H9 (cell line): Measurements from ENCODE around the gene OR2Z1. TPM values are rescaled to one million over a fixed set of nuclear protein-coding genes. Genes with fewer than 3 reads are reported as not detected.

Experiments
- DNase-seq: peaks from one replicate; pipeline ENCODE4 v3.0.0-alpha.2; 2017
- H2AFZ ChIP-seq: one replicate; pipeline ENCODE4 v1.6.1; 2013; ENCODE audit warnings: mild to moderate bottlenecking, low read length, control low read depth, moderate library complexity
- H2AK5ac ChIP-seq: 2 replicates; pipeline ENCODE4 v1.6.1; 2013; ENCODE audit warnings: low read length, control low read depth, mixed read lengths; ENCODE audit not compliant: insufficient read length
- H2BK120ac ChIP-seq: one replicate; pipeline ENCODE4 v1.6.1; 2013; ENCODE audit warnings: low read depth, mild to moderate bottlenecking, low read length, control low read depth, inconsistent platforms; ENCODE audit not compliant: poor library complexity, severe bottlenecking
- H2BK12ac ChIP-seq: 2 replicates; pipeline ENCODE4 v1.6.1; 2013; ENCODE audit warnings: low read length, control low read depth, mixed read lengths, low read depth; ENCODE audit not compliant: insufficient read length
- H2BK15ac ChIP-seq: 2 replicates; pipeline ENCODE4 v1.6.1; 2013; ENCODE audit warnings: low read depth, low read length, control low read depth
- H2BK20ac ChIP-seq: one replicate; pipeline ENCODE4 v1.6.1; 2013; ENCODE audit warnings: low read depth, mild to moderate bottlenecking, low read length, control low read depth, inconsistent platforms; ENCODE audit not compliant: poor library complexity, severe bottlenecking
- H2BK5ac ChIP-seq: 2 replicates; pipeline ENCODE4 v1.6.1; 2013; ENCODE audit warnings: low read length, control low read depth, mixed read lengths; ENCODE audit not compliant: insufficient read length
- H3K14ac ChIP-seq: 2 replicates; pipeline ENCODE4 v1.6.1; 2013; ENCODE audit warnings: low read length, control low read depth; ENCODE audit not compliant: insufficient read depth
- H3K18ac ChIP-seq: 2 replicates; pipeline ENCODE4 v1.6.1; 2013; ENCODE audit warnings: low read depth, mild to moderate bottlenecking, mixed read lengths, low read length, control low read depth; ENCODE audit not compliant: insufficient read length
- H3K23ac ChIP-seq: 2 replicates; pipeline ENCODE4 v1.6.1; 2013; ENCODE audit warnings: low read length, control low read depth, mixed read lengths, low read depth; ENCODE audit not compliant: insufficient read length
- H3K23me2 ChIP-seq: 2 replicates; pipeline ENCODE4 v1.6.1; 2013; ENCODE audit warnings: low read depth, mild to moderate bottlenecking, mixed read lengths, low read length, control low read depth; ENCODE audit not compliant: insufficient read length, poor library complexity, severe bottlenecking
- H3K27ac ChIP-seq: 2 replicates; pipeline ENCODE4 v1.5.1; 2013; ENCODE audit warnings: low read length, control low read depth, mixed read lengths, low read depth; ENCODE audit not compliant: insufficient read length
- H3K27me3 ChIP-seq: 2 replicates; pipeline ENCODE4 v1.6.1; 2013; ENCODE audit warnings: low read length, control low read depth, inconsistent platforms; ENCODE audit not compliant: insufficient read depth
- H3K4ac ChIP-seq: 2 replicates; pipeline ENCODE4 v1.6.1; 2013; ENCODE audit warnings: low read depth, mild to moderate bottlenecking, control low read depth, inconsistent platforms, low read length, moderate library complexity
- H3K4me1 ChIP-seq: 2 replicates; pipeline ENCODE4 v1.6.1; 2013; ENCODE audit warnings: low read length, control low read depth, inconsistent platforms; ENCODE audit not compliant: insufficient read depth
- H3K4me2 ChIP-seq: 2 replicates; pipeline ENCODE4 v1.6.1; 2013; ENCODE audit warnings: low read length, control low read depth, mixed read lengths; ENCODE audit not compliant: insufficient read length, insufficient read depth
- H3K56ac ChIP-seq: 2 replicates; pipeline ENCODE4 v1.6.1; 2013; ENCODE audit warnings: low read depth, mild to moderate bottlenecking, mixed read lengths, low read length, control low read depth; ENCODE audit not compliant: insufficient read length
- H3K79me1 ChIP-seq: 2 replicates; pipeline ENCODE4 v1.6.1; 2013; ENCODE audit warnings: low read depth, mild to moderate bottlenecking, moderate library complexity, low read length, control low read depth, inconsistent platforms; ENCODE audit not compliant: insufficient read depth, poor library complexity, severe bottlenecking
- H3K79me2 ChIP-seq: 2 replicates; pipeline ENCODE4 v1.6.1; 2013; ENCODE audit warnings: low read length, control low read depth, inconsistent platforms; ENCODE audit not compliant: insufficient read depth
- H3K9ac ChIP-seq: 2 replicates; pipeline ENCODE4 v1.6.1; 2013; ENCODE audit warnings: low read length, control low read depth, mixed read lengths; ENCODE audit not compliant: insufficient read length; ENCODE audit errors: extremely low read depth
- H3K9me3 ChIP-seq: one replicate; pipeline ENCODE4 v1.6.1; 2013; ENCODE audit warnings: low read depth, low read length, inconsistent platforms; ENCODE audit not compliant: control insufficient read depth
- H3T11ph ChIP-seq: one replicate; pipeline ENCODE4 v1.6.1; 2013; ENCODE audit warnings: mild to moderate bottlenecking, low read length, control low read depth, inconsistent platforms
- H4K20me1 ChIP-seq: one replicate; pipeline ENCODE4 v1.6.1; 2013; ENCODE audit not compliant: control insufficient read depth, insufficient read length, insufficient read depth
- H4K5ac ChIP-seq: 2 replicates; pipeline ENCODE4 v1.6.1; 2013; ENCODE audit warnings: low read depth, mild to moderate bottlenecking, mixed read lengths, low read length, control low read depth; ENCODE audit not compliant: insufficient read length
- H4K8ac ChIP-seq: replicated peaks from 2 replicates; pipeline ENCODE4 v1.6.1; 2013; ENCODE audit warnings: low read length, control low read depth, mixed read lengths, low read depth; ENCODE audit not compliant: insufficient read length
- H4K91ac ChIP-seq: 2 replicates; pipeline ENCODE4 v1.6.1; 2013; ENCODE audit warnings: low read depth, mild to moderate bottlenecking, moderate library complexity, mixed read lengths, low read length, control low read depth; ENCODE audit not compliant: insufficient read length
- H3K27ac Mint-ChIP-seq, 3 experiments: 2 replicates in 2 of 3; 3 replicates in 1 of 3; pipeline ENCODE4 v1.8.0; 2020 to 2021; ENCODE audit warnings: mixed read lengths in 3 of 3, mild to moderate bottlenecking in 1 of 3, moderate library complexity in 1 of 3
- H3K27me3 Mint-ChIP-seq: 2 replicates; pipeline ENCODE4 v1.8.0; 2021; ENCODE audit warnings: low read depth, mild to moderate bottlenecking, moderate library complexity, mixed read lengths
- H3K36me3 Mint-ChIP-seq, 3 experiments: 2 replicates in 2 of 3; 3 replicates in 1 of 3; pipeline ENCODE4 v1.8.0; 2020 to 2021; ENCODE audit warnings: low read depth in 3 of 3, mixed read lengths in 3 of 3; ENCODE audit not compliant: insufficient read depth in 1 of 3
- H3K4me1 Mint-ChIP-seq, 2 experiments: 2 replicates each; pipeline ENCODE4 v1.8.0; 2020; ENCODE audit warnings: mixed read lengths in 2 of 2
- H3K4me3 Mint-ChIP-seq, 2 experiments: 2 replicates in 1 of 2; 3 replicates in 1 of 2; pipeline ENCODE4 v1.8.0; 2020 to 2021; ENCODE audit warnings: mild to moderate bottlenecking in 2 of 2, mixed read lengths in 2 of 2, moderate library complexity in 1 of 2
- H3K9me3 Mint-ChIP-seq, 2 experiments: 2 replicates in 1 of 2; 3 replicates in 1 of 2; pipeline ENCODE4 v1.8.0; 2020; ENCODE audit warnings: mild to moderate bottlenecking in 2 of 2, mixed read lengths in 2 of 2, moderate library complexity in 1 of 2
- WGBS: extraction: QIAGEN DNeasy Blood & Tissue Kit; methylation state at CpG from one replicate; pipeline ENCODE4 v1.1.7; 2013; ENCODE audit warnings: missing lambda C conversion rate, low lambda C conversion rate, mixed read lengths; ENCODE audit not compliant: insufficient read length; ENCODE audit errors: extremely low coverage; 5-methylcytosine and 5-hydroxymethylcytosine counted together
- total RNA-seq: library from RNA; stranded (reverse); gene quantifications from 2 replicates; pipeline ENCODE4 v1.2.1, GENCODE V29; 2021
- TF ChIP-seq, protein P1 (sequence below): fragments of 200-600 bp; sonication (generic); conservative IDR thresholded peaks from 3 replicates; pipeline ENCODE4 v1.8.0; 2021; ENCODE audit warnings: antibody characterized with exemption, mild to moderate bottlenecking

Gene OR2Z1
- total RNA-seq, 1 experiment from 2014 or later = not detected

DNA sequence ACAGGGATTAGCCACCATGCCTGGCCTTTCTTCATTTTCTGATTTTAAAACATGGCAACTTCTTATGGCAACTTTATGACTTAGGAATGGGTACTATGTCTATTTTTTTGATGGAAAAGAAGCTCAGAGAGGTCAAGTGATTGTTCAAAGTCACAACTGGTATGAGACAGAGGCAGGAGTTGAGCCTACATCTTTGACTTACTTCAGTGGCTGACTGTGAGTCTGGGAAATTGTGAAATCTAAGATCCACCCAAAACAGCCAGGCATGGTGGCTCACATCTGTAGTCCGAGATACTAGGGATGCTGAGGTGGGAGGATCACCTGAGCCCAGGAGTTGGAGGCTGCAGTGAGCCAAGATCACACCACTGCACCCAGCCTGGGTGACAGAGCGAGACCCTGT is 20.5 kb upstream of the OR2Z1 start:
- Histone ChIP-seq H3K18ac (no peak overlapping the region), H3K23ac (no peak overlapping the region)

More for the DNA sequence above, 20.5 kb upstream of the OR2Z1 start:
- Histone ChIP-seq H3K79me1 (no peaks in the 10 kb centered on the region), H2BK12ac (no peak overlapping the region), H4K91ac (no peak overlapping the region), H4K20me1 (no peaks in the 10 kb centered on the region), H3K23me2 (no peaks in the 10 kb centered on the region), H3K4ac (no peak overlapping the region), H2BK120ac (no peak overlapping the region), H3K4me1 (no peaks in the 10 kb centered on the region), H4K5ac (no peak overlapping the region), H3K4me2 (no peak overlapping the region), H2BK5ac (no peak overlapping the region), H3K79me2 (no peaks in the 10 kb centered on the region), H3K9me3 (no peaks in the 10 kb centered on the region), H3K9ac (no peak overlapping the region), H2AK5ac (no peak overlapping the region), H2AFZ (no peak overlapping the region), H3K27ac (no peak overlapping the region), H3K14ac (no peak overlapping the region), H3T11ph (no peak overlapping the region), H2BK15ac (no peak overlapping the region), H3K56ac (no peak overlapping the region), H3K27me3 (no peaks in the 10 kb centered on the region; the same call in 1 of the 2 replicates), H4K8ac (no peak overlapping the region), H2BK20ac (no peak overlapping the region)
- peaks cover 34% of the 10 kb centered on the region for H3K27me3 Mint-ChIP-seq
- peaks cover 0 to 3% of the 10 kb centered on the region in 2 experiments; a peak in 2 of 4 replicates for H3K4me1 Mint-ChIP-seq
- peaks cover 0 to 62% of the 10 kb centered on the region in 2 experiments; a peak in 2 of 5 replicates for H3K9me3 Mint-ChIP-seq
- DNase-seq = no peak
- no CpG with 5 or more reads among the region's 2 CpGs for WGBS
- TF ChIP-seq, protein P1, sequence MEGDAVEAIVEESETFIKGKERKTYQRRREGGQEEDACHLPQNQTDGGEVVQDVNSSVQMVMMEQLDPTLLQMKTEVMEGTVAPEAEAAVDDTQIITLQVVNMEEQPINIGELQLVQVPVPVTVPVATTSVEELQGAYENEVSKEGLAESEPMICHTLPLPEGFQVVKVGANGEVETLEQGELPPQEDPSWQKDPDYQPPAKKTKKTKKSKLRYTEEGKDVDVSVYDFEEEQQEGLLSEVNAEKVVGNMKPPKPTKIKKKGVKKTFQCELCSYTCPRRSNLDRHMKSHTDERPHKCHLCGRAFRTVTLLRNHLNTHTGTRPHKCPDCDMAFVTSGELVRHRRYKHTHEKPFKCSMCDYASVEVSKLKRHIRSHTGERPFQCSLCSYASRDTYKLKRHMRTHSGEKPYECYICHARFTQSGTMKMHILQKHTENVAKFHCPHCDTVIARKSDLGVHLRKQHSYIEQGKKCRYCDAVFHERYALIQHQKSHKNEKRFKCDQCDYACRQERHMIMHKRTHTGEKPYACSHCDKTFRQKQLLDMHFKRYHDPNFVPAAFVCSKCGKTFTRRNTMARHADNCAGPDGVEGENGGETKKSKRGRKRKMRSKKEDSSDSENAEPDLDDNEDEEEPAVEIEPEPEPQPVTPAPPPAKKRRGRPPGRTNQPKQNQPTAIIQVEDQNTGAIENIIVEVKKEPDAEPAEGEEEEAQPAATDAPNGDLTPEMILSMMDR = no peak
- H3K4me3 Mint-ChIP-seq = no peak overlapping the region
- no peak overlapping the region for H3K27ac Mint-ChIP-seq
- H3K36me3 Mint-ChIP-seq = no peaks in the 10 kb centered on the region
